ENCODE data around the gene KCTD4. TPM values are rescaled to one million over a fixed set of nuclear protein-coding genes. Genes with fewer than 3 reads are reported as not detected.

KCTD4 gene
- total and polyA plus RNA-seq, 8 donors = 0.10 TPM; not detected in 7

- H3K36me3 ChIP-seq = peaks cover 0 to 50% (median 25%) of the 10 kb centered on the region in 4 donors
- intact Hi-C loops (cut with DNase I; ENCODE audit: low total_unique reads) = no loop called here
- H3K9me3 ChIP-seq = no peaks in the 10 kb centered on the region
Observed at GRCh38 chr13:45156565-45157361, 44.1 kb downstream of the KCTD4 start.

GRCh38 chr13:45149964-45150363 lies 50.9 kb downstream of the KCTD4 start:
- DNase-seq = no peak
- TF ChIP-seq POLR2AphosphoS5 (IDR thresholded peaks at IDR 0.05) = no peak
- TF ChIP-seq POLR2A (IDR thresholded peaks at IDR 0.05) = no peak
- TF ChIP-seq EP300 (IDR thresholded peaks at IDR 0.05) = no peak
- TF ChIP-seq, protein P1, sequence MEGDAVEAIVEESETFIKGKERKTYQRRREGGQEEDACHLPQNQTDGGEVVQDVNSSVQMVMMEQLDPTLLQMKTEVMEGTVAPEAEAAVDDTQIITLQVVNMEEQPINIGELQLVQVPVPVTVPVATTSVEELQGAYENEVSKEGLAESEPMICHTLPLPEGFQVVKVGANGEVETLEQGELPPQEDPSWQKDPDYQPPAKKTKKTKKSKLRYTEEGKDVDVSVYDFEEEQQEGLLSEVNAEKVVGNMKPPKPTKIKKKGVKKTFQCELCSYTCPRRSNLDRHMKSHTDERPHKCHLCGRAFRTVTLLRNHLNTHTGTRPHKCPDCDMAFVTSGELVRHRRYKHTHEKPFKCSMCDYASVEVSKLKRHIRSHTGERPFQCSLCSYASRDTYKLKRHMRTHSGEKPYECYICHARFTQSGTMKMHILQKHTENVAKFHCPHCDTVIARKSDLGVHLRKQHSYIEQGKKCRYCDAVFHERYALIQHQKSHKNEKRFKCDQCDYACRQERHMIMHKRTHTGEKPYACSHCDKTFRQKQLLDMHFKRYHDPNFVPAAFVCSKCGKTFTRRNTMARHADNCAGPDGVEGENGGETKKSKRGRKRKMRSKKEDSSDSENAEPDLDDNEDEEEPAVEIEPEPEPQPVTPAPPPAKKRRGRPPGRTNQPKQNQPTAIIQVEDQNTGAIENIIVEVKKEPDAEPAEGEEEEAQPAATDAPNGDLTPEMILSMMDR (IDR thresholded peaks at IDR 0.05) = no peak
- Histone ChIP-seq H3K4me1 (no peaks in the 10 kb centered on the region), H3K9me3 (no peaks in the 10 kb centered on the region), H3K27me3 (no peaks in the 10 kb centered on the region), H3K27ac (no peak overlapping the region), H3K4me3 (no peak overlapping the region), H3K36me3 (peaks cover 0 to 24% (median 14%) of the 10 kb centered on the region in 4 donors)
- intact Hi-C loops (cut with DNase I; ENCODE audit: low total_unique reads) = no loop called here
- 53 to 79% (median 63%) methylated on average over 1 of the region's 1 CpG for WGBS, 5 donors

More at GRCh38 chr13:45156565-45157361, 44.1 kb downstream of the KCTD4 start:
- no peak for TF ChIP-seq POLR2A (IDR thresholded peaks at IDR 0.05)
- TF ChIP-seq POLR2AphosphoS5 (IDR thresholded peaks at IDR 0.05) = no peak
- TF ChIP-seq EP300 (IDR thresholded peaks at IDR 0.05) = no peak
- TF ChIP-seq, protein P1 (IDR thresholded peaks at IDR 0.05) = no peak
- no peaks in the 10 kb centered on the region for H3K4me1 ChIP-seq
- DNase-seq = no peak
- H3K27ac ChIP-seq = no peak overlapping the region
- no peak overlapping the region for H3K4me3 ChIP-seq
- WGBS, 5 donors = 90 to 96% (median 94%) methylated on average over 7 of the region's 7 CpGs
- no peaks in the 10 kb centered on the region for H3K27me3 ChIP-seq

- Histone ChIP-seq H3K27ac (peak overlapping the region in 3 of 5 donors; percentile 32 to 54 (median 32)), H3K9me3 (no peaks in the 10 kb centered on the region), H3K36me3 (peaks cover 2 to 20% (median 15%) of the 10 kb centered on the region in 4 donors), H3K4me1 (peaks cover 0 to 17% (median 8%) of the 10 kb centered on the region in 4 donors), H3K4me3 (no peak overlapping the region), H3K27me3 (no peaks in the 10 kb centered on the region)
- DNase-seq = no peak
- intact Hi-C loops (cut with DNase I; ENCODE audit: low total_unique reads) = no loop called here
- 76 to 84% (median 81%) methylated on average over 7 of the region's 7 CpGs for WGBS, 5 donors
- TF ChIP-seq EP300 (IDR thresholded peaks at IDR 0.05) (no peak), POLR2AphosphoS5 (IDR thresholded peaks at IDR 0.05) (no peak), POLR2A (IDR thresholded peaks at IDR 0.05) (no peak)
- TF ChIP-seq, protein P1 (IDR thresholded peaks at IDR 0.05) = no peak
Observed at GRCh38 chr13:45143346-45143751, 57.5 kb downstream of the KCTD4 start.

Other genes starting within 250 kb of the KCTD4 start
- 1 to 10 TPM in 3 of 5 donors, not detected in 2; 1.3 to 4.4 (median 1.7) TPM for gene NUFIP1, start 211.6 kb downstream of the KCTD4 start, total RNA-seq
- gene NUFIP1, start 211.6 kb downstream of the KCTD4 start, polyA plus RNA-seq = 1 to 10 TPM; 2.4 to 3.2 (median 2.5) TPM
- gene GPALPP1, start 211.5 kb downstream of the KCTD4 start, total RNA-seq = 10 to 100 TPM; 11.7 to 42.6 (median 29.9) TPM
- gene GPALPP1, start 211.5 kb downstream of the KCTD4 start, polyA plus RNA-seq = 1 to 10 TPM; 8.1 to 9.6 (median 9.4) TPM
- gene GTF2F2, start 80.5 kb downstream of the KCTD4 start, total RNA-seq = 10 to 100 TPM in 4 of 5 donors, 1 to 10 TPM in 1; 8.7 to 30.7 (median 16.3) TPM
- gene GTF2F2, start 80.5 kb downstream of the KCTD4 start, polyA plus RNA-seq = 10 to 100 TPM; 11.0 to 17.3 (median 16.0) TPM
- 1,000 to 10,000 TPM; 1,648 to 4,994 (median 2,507) TPM for gene TPT1, start 140.1 kb upstream of the KCTD4 start, total RNA-seq
- gene TPT1, start 140.1 kb upstream of the KCTD4 start, polyA plus RNA-seq = over 10,000 TPM in 2 of 3 donors, 1,000 to 10,000 TPM in 1; 7,500 to 11,714 (median 10,124) TPM
- 10 to 100 TPM in 2 of 5 donors, 1 to 10 TPM in 3; 3.5 to 51.9 (median 8.7) TPM for gene SLC25A30, start 217.3 kb upstream of the KCTD4 start, total RNA-seq
- gene SLC25A30, start 217.3 kb upstream of the KCTD4 start, polyA plus RNA-seq = 1 to 10 TPM; 2.9 to 7.4 (median 6.9) TPM